Lung microvascular endothelial cell (primary cell): ENCODE results near the gene EFNA3. TPM values are rescaled to one million over a fixed set of nuclear protein-coding genes. Genes with fewer than 3 reads are reported as not detected.

Experiments
- DNase-seq, 2 donors: peaks; one replicate each; pipeline versions ENCODE4 v3.0.0 to v3.0.0-alpha.2; 2010; ENCODE audit warnings: low read depth in 2 of 2
- total RNA-seq: library from RNA; depleted of rRNA; stranded (reverse); fragments of >200 nt; gene quantifications from 2 replicates; pipeline ENCODE4 v1.2.1, GENCODE V29; 2014

The EFNA3 gene
- total RNA-seq, 1 donor from 2014 or later: 0.79 TPM

GRCh38 chr1:155048449-155049334 is 29.9 kb upstream of the EFNA3 start:
- no peak for DNase-seq

- DNase-seq: no peak
Observed at GRCh38 chr1:155049651-155050559, 28.7 kb upstream of the EFNA3 start.

GRCh38 chr1:155050560-155051341 is 27.9 kb upstream of the EFNA3 start, which contains the start of gene ADAM15:
TSS of gene ADAM15 (plus strand) at chr1:155051316. CDS start at chr1:155051387, 71 bp downstream.
- peak; percentile 79 to 87 for DNase-seq

- no peak for DNase-seq
Observed at GRCh38 chr1:155051342-155051776, 27.3 kb upstream of the EFNA3 start.

GRCh38 chr1:155051777-155052398 is 26.7 kb upstream of the EFNA3 start:
- DNase-seq: peak; percentile 29 to 57

- peak; percentile 39 to 71 for DNase-seq
Observed at GRCh38 chr1:155052439-155053395, 25.9 kb upstream of the EFNA3 start.

GRCh38 chr1:155053531-155054105 is 25.0 kb upstream of the EFNA3 start:
- no peak for DNase-seq

- no peak for DNase-seq
Observed at GRCh38 chr1:155057104-155057503, 21.5 kb upstream of the EFNA3 start.

GRCh38 chr1:155057788-155058211 is 20.8 kb upstream of the EFNA3 start:
- DNase-seq: no peak

- DNase-seq: no peak
Observed at GRCh38 chr1:155060736-155061135, 17.9 kb upstream of the EFNA3 start.

GRCh38 chr1:155061381-155062150 is 17.1 kb upstream of the EFNA3 start:
- DNase-seq: peak; percentile 81 to 86

- no peak for DNase-seq
Observed at GRCh38 chr1:155062151-155062686, 16.4 kb upstream of the EFNA3 start.

GRCh38 chr1:155062702-155063411 is 15.8 kb upstream of the EFNA3 start:
- DNase-seq: peak in 1 of 2 donors; percentile 32

GRCh38 chr1:155063550-155064110 is 15.0 kb upstream of the EFNA3 start, which contains the start of gene EFNA4:
TSS of gene EFNA4 (plus strand) at chr1:155063740. CDS start at chr1:155063824, 84 bp downstream.
- peak; percentile 86 to 92 for DNase-seq

- DNase-seq: peak; percentile 43 to 58
Observed at GRCh38 chr1:155064111-155064831, 14.4 kb upstream of the EFNA3 start.

- DNase-seq: no peak
Observed at GRCh38 chr1:155064832-155065429, 13.7 kb upstream of the EFNA3 start.
